Measurements from ENCODE around the gene EXOC3.

EXOC3 gene

DNA sequence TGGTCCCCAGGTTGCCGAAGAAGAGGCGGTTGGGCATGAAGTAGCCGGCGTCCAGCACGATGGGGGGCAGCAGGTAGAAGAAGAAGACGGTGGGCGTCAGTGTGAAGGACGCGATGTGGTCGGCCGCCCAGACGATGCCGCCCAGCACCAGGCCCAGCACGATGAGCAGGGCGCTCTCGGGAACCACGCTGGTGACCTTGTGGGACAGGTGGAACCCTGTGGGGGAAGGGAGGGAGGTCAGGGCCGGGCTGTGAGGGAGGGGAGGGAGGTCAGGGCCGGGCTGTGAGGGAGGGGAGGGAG is 48.8 kb downstream of the EXOC3 start:
- H3K27me3 ChIP-seq (ENCODE audit: insufficient read depth, low read length, poor library complexity) = peaks cover 34% of the 10 kb centered on the region

DNA sequence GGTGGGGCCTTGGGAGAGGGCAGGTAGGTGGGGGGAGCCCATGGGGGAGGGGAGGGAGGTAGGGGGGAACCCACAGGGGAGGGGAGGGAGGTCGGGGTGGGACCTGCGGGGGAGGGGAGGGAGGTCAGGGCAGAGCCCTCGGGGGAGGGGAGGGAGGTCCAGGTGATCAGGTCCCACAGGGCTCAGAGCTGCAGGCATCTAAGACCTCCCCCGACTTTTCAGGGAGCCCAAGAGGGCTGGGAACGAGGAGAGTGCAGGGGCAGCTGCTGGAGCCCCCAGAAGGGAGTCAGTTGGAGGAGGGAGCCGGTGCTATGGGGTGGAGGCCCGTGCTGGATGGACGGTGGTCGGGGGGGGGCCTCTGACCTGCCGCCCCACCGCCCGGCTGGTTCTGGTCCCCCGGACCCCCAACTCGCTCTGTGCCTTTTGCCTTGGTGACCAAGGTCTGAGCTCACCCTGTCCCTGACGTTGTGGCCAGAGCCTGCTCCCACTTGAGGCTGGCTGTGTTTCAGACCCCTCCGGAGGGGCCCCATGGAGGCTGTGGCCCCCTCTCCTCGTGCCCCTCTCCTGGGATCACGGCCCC is 49.4 kb downstream of the EXOC3 start:
- Histone ChIP-seq H3K36me3 (ENCODE audit: control insufficient read depth, insufficient read depth, low read length) (no peaks in the 10 kb centered on the region), H3K4me2 (ENCODE audit: low read length) (no peak overlapping the region), H3K4me1 (ENCODE audit: control insufficient read depth, low read depth, low read length) (no peaks in the 10 kb centered on the region), H3K23ac (ENCODE audit: low read length) (no peak overlapping the region), H3K79me1 (ENCODE audit: low read length) (no peaks in the 10 kb centered on the region), H3K27me3 (ENCODE audit: insufficient read depth, low read length, poor library complexity) (peaks cover 39% of the 10 kb centered on the region), H3K4ac (ENCODE audit: low read depth, low read length) (no peak overlapping the region), H3K79me2 (ENCODE audit: control insufficient read depth, insufficient read depth, low read length) (no peaks in the 10 kb centered on the region), H3K4me3 (ENCODE audit: low read length) (no peak overlapping the region), H4K8ac (ENCODE audit: low read depth, low read length) (no peak overlapping the region), H3K56ac (ENCODE audit: low read length) (no peak overlapping the region), H4K5ac (ENCODE audit: low read length) (no peak overlapping the region), H3K9ac (ENCODE audit: low read length) (no peak overlapping the region), H3K27ac (ENCODE audit: low read depth, low read length) (no peak overlapping the region), H2BK15ac (replicated peaks; ENCODE audit: low read depth) (no peak overlapping the region), H2BK120ac (ENCODE audit: low read depth, low read length) (no peak overlapping the region), H2AK5ac (ENCODE audit: low read length) (no peak overlapping the region), H2BK5ac (ENCODE audit: low read length) (no peak overlapping the region), H3K18ac (ENCODE audit: low read length) (no peak overlapping the region)
- WGBS (ENCODE audit: extremely low coverage, insufficient coverage, low lambda C conversion rate) = no CpG with 5 or more reads among the region's 18 CpGs
- no peak for DNase-seq

More for the DNA sequence above, 48.8 kb downstream of the EXOC3 start:
- no peaks in the 10 kb centered on the region for H3K4me1 ChIP-seq (ENCODE audit: control insufficient read depth, low read depth, low read length)
- H3K4me2 ChIP-seq (ENCODE audit: low read length) = no peak overlapping the region
- H4K8ac ChIP-seq (ENCODE audit: low read depth, low read length) = no peak overlapping the region
- no peak overlapping the region for H3K4ac ChIP-seq (ENCODE audit: low read depth, low read length)
- H2AK5ac ChIP-seq (ENCODE audit: low read length) = no peak overlapping the region
- no peak overlapping the region for H2BK120ac ChIP-seq (ENCODE audit: low read depth, low read length)
- H4K5ac ChIP-seq (ENCODE audit: low read length) = no peak overlapping the region
- no peak overlapping the region for H3K18ac ChIP-seq (ENCODE audit: low read length)
- no peak overlapping the region for H3K23ac ChIP-seq (ENCODE audit: low read length)
- H2BK15ac ChIP-seq (replicated peaks; ENCODE audit: low read depth) = no peak overlapping the region
- no peaks in the 10 kb centered on the region for H3K79me2 ChIP-seq (ENCODE audit: control insufficient read depth, insufficient read depth, low read length)
- no peaks in the 10 kb centered on the region for H3K36me3 ChIP-seq (ENCODE audit: control insufficient read depth, insufficient read depth, low read length)
- no peak overlapping the region for H2BK5ac ChIP-seq (ENCODE audit: low read length)
- no CpG with 5 or more reads among the region's 19 CpGs for WGBS (ENCODE audit: extremely low coverage, insufficient coverage, low lambda C conversion rate)
- no peaks in the 10 kb centered on the region for H3K79me1 ChIP-seq (ENCODE audit: low read length)
- no peak for DNase-seq
- H3K4me3 ChIP-seq (ENCODE audit: low read length) = no peak overlapping the region
- H3K56ac ChIP-seq (ENCODE audit: low read length) = no peak overlapping the region
- H3K27ac ChIP-seq (ENCODE audit: low read depth, low read length) = no peak overlapping the region
- no peak overlapping the region for H3K9ac ChIP-seq (ENCODE audit: low read length)

DNA sequence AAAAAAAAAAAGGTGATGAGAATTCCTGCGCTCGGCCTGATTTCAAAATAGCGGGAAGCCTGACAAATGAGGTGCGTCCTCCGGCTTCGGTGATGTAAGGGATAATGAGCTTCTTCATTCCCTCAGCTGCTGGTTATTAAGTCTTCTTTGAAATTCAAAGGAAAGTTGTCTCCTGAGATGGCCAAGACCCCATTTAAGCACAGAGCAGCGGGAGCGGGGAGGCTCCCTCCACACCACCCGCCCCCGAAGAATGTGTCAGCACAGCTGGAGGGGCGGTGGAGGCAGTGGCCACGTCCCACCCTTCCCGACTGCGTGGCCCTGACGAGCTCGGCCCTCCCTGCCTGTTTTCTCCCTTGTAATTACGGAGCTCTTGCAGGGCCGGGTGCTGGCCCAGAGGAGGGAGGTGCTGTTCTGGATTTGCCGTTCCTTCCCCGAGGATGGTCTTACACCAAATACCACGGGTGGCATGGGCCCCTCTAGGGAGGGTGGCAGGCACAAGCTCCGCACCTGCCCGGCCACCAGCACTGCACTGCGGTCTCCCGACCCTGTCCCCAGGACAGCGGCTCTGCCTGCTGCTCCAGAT is 50.2 kb downstream of the EXOC3 start:
- no peak overlapping the region for H2BK5ac ChIP-seq (ENCODE audit: low read length)
- H3K79me2 ChIP-seq (ENCODE audit: control insufficient read depth, insufficient read depth, low read length) = no peaks in the 10 kb centered on the region
- no peak overlapping the region for H2BK15ac ChIP-seq (replicated peaks; ENCODE audit: low read depth)
- H3K79me1 ChIP-seq (ENCODE audit: low read length) = no peaks in the 10 kb centered on the region
- H3K18ac ChIP-seq (ENCODE audit: low read length) = no peak overlapping the region
- no peak for DNase-seq
- peaks cover 39% of the 10 kb centered on the region for H3K27me3 ChIP-seq (ENCODE audit: insufficient read depth, low read length, poor library complexity)
- no peak overlapping the region for H3K27ac ChIP-seq (ENCODE audit: low read depth, low read length)
- no peak overlapping the region for H2BK120ac ChIP-seq (ENCODE audit: low read depth, low read length)
- no peak overlapping the region for H3K4ac ChIP-seq (ENCODE audit: low read depth, low read length)
- no peak overlapping the region for H3K4me3 ChIP-seq (ENCODE audit: low read length)
- no peak overlapping the region for H4K8ac ChIP-seq (ENCODE audit: low read depth, low read length)
- no peaks in the 10 kb centered on the region for H3K4me1 ChIP-seq (ENCODE audit: control insufficient read depth, low read depth, low read length)
- no peak overlapping the region for H4K5ac ChIP-seq (ENCODE audit: low read length)
- WGBS (ENCODE audit: extremely low coverage, insufficient coverage, low lambda C conversion rate) = no CpG with 5 or more reads among the region's 26 CpGs
- no peak overlapping the region for H3K9ac ChIP-seq (ENCODE audit: low read length)
- no peak overlapping the region for H3K4me2 ChIP-seq (ENCODE audit: low read length)
- H3K23ac ChIP-seq (ENCODE audit: low read length) = no peak overlapping the region
- no peak overlapping the region for H3K56ac ChIP-seq (ENCODE audit: low read length)
- H2AK5ac ChIP-seq (ENCODE audit: low read length) = no peak overlapping the region
- no peaks in the 10 kb centered on the region for H3K36me3 ChIP-seq (ENCODE audit: control insufficient read depth, insufficient read depth, low read length)

DNA sequence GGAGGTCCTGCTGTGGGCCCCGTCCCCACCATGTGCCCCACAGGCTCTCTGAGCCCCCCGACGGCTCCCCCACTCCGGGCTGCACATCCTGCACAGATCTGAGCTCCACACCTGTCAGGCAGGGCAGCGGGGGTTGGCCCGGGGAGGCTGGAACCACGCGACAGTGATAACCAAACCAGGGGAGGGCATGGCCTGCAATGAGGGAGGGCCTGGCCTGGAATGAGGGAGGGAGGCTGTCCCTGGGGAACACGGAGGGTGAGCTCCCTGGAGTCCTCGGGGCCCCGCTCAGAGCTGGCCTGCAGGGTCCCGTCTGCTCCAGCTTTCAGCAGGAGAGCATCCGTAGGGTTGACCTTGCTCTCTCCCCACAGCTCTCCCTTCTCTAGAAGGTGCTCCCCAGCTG is 50.8 kb downstream of the EXOC3 start:
- no peak overlapping the region for H2BK5ac ChIP-seq (ENCODE audit: low read length)
- H3K36me3 ChIP-seq (ENCODE audit: control insufficient read depth, insufficient read depth, low read length) = no peaks in the 10 kb centered on the region
- H3K79me1 ChIP-seq (ENCODE audit: low read length) = no peaks in the 10 kb centered on the region
- no peak overlapping the region for H3K23ac ChIP-seq (ENCODE audit: low read length)
- no peak overlapping the region for H3K4me3 ChIP-seq (ENCODE audit: low read length)
- no peaks in the 10 kb centered on the region for H3K4me1 ChIP-seq (ENCODE audit: control insufficient read depth, low read depth, low read length)
- no peak overlapping the region for H2BK15ac ChIP-seq (replicated peaks; ENCODE audit: low read depth)
- H4K5ac ChIP-seq (ENCODE audit: low read length) = no peak overlapping the region
- no peak for DNase-seq
- no peak overlapping the region for H4K8ac ChIP-seq (ENCODE audit: low read depth, low read length)
- no peaks in the 10 kb centered on the region for H3K79me2 ChIP-seq (ENCODE audit: control insufficient read depth, insufficient read depth, low read length)
- H2BK120ac ChIP-seq (ENCODE audit: low read depth, low read length) = no peak overlapping the region
- no peak overlapping the region for H3K4ac ChIP-seq (ENCODE audit: low read depth, low read length)
- H3K4me2 ChIP-seq (ENCODE audit: low read length) = no peak overlapping the region
- no peak overlapping the region for H3K27ac ChIP-seq (ENCODE audit: low read depth, low read length)
- no CpG with 5 or more reads among the region's 13 CpGs for WGBS (ENCODE audit: extremely low coverage, insufficient coverage, low lambda C conversion rate)
- H2AK5ac ChIP-seq (ENCODE audit: low read length) = no peak overlapping the region
- no peak overlapping the region for H3K56ac ChIP-seq (ENCODE audit: low read length)
- peaks cover 39% of the 10 kb centered on the region for H3K27me3 ChIP-seq (ENCODE audit: insufficient read depth, low read length, poor library complexity)
- no peak overlapping the region for H3K9ac ChIP-seq (ENCODE audit: low read length)
- H3K18ac ChIP-seq (ENCODE audit: low read length) = no peak overlapping the region

DNA sequence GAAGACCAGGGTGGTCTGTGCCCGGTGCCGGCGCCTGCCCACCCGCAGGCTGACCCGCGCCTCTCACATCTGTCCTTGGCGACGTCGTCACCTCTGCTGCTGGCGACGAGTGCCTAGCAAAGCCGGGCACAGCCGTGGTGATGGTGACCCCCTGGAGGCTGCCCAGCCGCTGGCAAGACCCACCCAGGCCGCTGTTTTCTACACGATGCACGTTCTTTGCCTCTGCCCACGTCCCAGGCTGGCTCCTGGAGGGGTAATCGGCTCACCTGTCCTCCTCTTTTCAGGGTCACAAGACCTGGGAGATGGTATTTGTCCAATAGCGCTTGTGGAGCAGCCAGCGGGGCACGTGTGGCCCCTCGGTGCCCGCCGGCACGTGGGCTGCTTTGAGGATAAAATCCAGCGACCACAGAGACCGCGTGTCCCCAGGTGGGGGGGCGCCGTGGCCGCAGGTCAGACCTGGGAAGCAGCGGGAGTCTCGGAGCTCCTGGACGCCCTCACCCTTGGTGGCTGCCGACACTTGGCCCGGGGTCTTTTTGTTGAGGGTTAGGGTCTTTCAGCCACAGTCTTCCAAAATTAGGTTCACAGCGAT is 51.8 kb downstream of the EXOC3 start:
- Histone ChIP-seq H2BK120ac (ENCODE audit: low read depth, low read length) (no peak overlapping the region), H3K4ac (ENCODE audit: low read depth, low read length) (no peak overlapping the region), H3K9ac (ENCODE audit: low read length) (no peak overlapping the region), H3K27ac (ENCODE audit: low read depth, low read length) (no peak overlapping the region), H3K4me1 (ENCODE audit: control insufficient read depth, low read depth, low read length) (no peaks in the 10 kb centered on the region), H3K79me2 (ENCODE audit: control insufficient read depth, insufficient read depth, low read length) (no peaks in the 10 kb centered on the region), H3K4me2 (ENCODE audit: low read length) (no peak overlapping the region), H4K8ac (ENCODE audit: low read depth, low read length) (no peak overlapping the region), H3K4me3 (ENCODE audit: low read length) (no peak overlapping the region), H2AK5ac (ENCODE audit: low read length) (no peak overlapping the region), H3K23ac (ENCODE audit: low read length) (no peak overlapping the region), H3K36me3 (ENCODE audit: control insufficient read depth, insufficient read depth, low read length) (no peaks in the 10 kb centered on the region), H3K79me1 (ENCODE audit: low read length) (no peaks in the 10 kb centered on the region), H3K56ac (ENCODE audit: low read length) (no peak overlapping the region), H4K5ac (ENCODE audit: low read length) (no peak overlapping the region), H3K27me3 (ENCODE audit: insufficient read depth, low read length, poor library complexity) (peaks cover 39% of the 10 kb centered on the region), H3K18ac (ENCODE audit: low read length) (no peak overlapping the region), H2BK5ac (ENCODE audit: low read length) (no peak overlapping the region), H2BK15ac (replicated peaks; ENCODE audit: low read depth) (no peak overlapping the region)
- no CpG with 5 or more reads among the region's 38 CpGs for WGBS (ENCODE audit: extremely low coverage, insufficient coverage, low lambda C conversion rate)
- DNase-seq = no peak

DNA sequence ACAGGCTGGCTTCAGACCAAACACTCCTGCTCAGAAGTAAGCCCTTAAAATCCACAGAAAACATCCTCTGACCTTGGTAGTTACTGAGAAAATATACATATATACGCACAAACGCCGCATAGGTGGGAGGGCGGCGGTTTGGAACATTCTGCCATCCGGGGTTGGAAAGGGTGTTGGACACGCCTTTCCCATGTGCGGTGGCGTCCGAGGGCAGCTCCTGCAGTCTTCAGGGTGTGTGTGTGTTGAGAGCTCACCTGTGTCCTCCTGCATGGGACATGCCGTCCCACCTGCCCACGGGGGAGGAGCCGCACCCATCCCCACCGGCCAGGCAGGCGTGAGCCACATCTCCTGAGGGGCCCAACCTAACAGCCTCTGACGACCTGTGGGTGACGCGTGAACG is 53.1 kb downstream of the EXOC3 start:
- no peak overlapping the region for H4K5ac ChIP-seq (ENCODE audit: low read length)
- no peak overlapping the region for H2BK120ac ChIP-seq (ENCODE audit: low read depth, low read length)
- H3K56ac ChIP-seq (ENCODE audit: low read length) = no peak overlapping the region
- no peak overlapping the region for H3K9ac ChIP-seq (ENCODE audit: low read length)
- H3K4ac ChIP-seq (ENCODE audit: low read depth, low read length) = no peak overlapping the region
- H4K8ac ChIP-seq (ENCODE audit: low read depth, low read length) = no peak overlapping the region
- H3K79me1 ChIP-seq (ENCODE audit: low read length) = no peaks in the 10 kb centered on the region
- H3K4me1 ChIP-seq (ENCODE audit: control insufficient read depth, low read depth, low read length) = no peaks in the 10 kb centered on the region
- DNase-seq = no peak
- H3K18ac ChIP-seq (ENCODE audit: low read length) = no peak overlapping the region
- H3K79me2 ChIP-seq (ENCODE audit: control insufficient read depth, insufficient read depth, low read length) = no peaks in the 10 kb centered on the region
- H3K27ac ChIP-seq (ENCODE audit: low read depth, low read length) = no peak overlapping the region
- no peak overlapping the region for H3K4me3 ChIP-seq (ENCODE audit: low read length)
- H3K4me2 ChIP-seq (ENCODE audit: low read length) = no peak overlapping the region
- H3K36me3 ChIP-seq (ENCODE audit: control insufficient read depth, insufficient read depth, low read length) = no peaks in the 10 kb centered on the region
- H3K23ac ChIP-seq (ENCODE audit: low read length) = peak overlapping the region; percentile 57
- no CpG with 5 or more reads among the region's 19 CpGs for WGBS (ENCODE audit: extremely low coverage, insufficient coverage, low lambda C conversion rate)
- H3K27me3 ChIP-seq (ENCODE audit: insufficient read depth, low read length, poor library complexity) = peaks cover 39% of the 10 kb centered on the region
- H2BK15ac ChIP-seq (replicated peaks; ENCODE audit: low read depth) = no peak overlapping the region
- H2BK5ac ChIP-seq (ENCODE audit: low read length) = no peak overlapping the region
- H2AK5ac ChIP-seq (ENCODE audit: low read length) = no peak overlapping the region

Data from mesendoderm (in vitro differentiated cells).